Activated CD8-positive, alpha-beta memory T cell treated with anti-CD3 and anti-CD28 coated beads for 4 hours (primary cell): ENCODE measurements around the gene APOM.

Experiments
- DNase-seq, 2 donors: peaks; one replicate each; pipeline ENCODE4 v3.0.0-alpha.2; 2020; ENCODE audit warnings: low read depth in 2 of 2

The APOM gene

DNA sequence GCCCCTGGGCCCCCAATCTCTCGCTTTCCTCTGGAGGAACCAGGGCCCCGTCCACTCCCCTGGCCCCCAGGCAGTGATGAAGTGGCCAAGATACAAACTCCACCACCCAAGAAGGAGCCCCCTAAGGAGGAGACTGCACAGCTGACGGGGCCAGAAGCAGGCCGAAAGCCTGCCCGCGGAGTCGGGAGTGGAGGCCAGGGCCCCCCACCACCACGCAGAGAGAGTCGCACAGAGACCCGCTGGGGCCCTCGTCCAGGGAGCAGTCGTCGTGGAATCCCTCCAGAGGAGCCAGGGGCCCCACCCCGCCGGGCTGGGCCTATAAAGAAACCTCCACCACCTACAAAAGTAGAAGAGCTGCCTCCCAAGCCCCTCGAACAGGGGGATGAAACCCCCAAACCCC lies 24.5 kb upstream of the APOM start:
- no peak for DNase-seq

- no peak for DNase-seq
Measured at GRCh38 chr6:31631681-31632278, 23.9 kb upstream of the APOM start.

DNA sequence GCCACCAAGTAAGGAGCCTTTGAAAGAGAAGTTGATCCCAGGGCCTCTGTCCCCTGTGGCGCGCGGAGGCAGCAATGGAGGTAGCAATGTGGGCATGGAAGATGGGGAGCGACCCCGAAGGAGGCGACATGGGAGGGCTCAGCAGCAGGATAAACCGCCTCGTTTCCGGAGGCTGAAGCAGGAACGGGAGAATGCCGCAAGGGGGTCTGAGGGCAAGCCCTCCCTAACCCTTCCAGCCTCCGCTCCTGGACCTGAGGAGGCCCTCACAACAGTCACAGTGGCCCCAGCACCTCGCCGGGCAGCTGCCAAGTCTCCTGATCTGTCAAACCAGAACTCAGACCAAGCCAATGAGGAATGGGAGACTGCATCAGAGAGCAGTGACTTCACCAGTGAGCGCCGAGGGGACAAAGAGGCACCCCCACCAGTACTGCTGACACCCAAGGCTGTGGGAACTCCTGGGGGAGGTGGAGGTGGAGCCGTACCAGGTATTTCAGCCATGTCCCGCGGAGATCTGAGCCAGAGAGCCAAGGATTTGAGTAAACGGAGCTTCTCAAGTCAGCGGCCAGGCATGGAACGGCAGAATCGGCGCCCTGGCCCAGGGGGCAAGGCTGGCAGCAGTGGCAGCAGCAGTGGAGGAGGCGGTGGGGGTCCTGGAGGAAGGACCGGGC lies 23.3 kb upstream of the APOM start:
- DNase-seq = no peak

GRCh38 chr6:31633447-31633846 lies 22.2 kb upstream of the APOM start:
- no peak for DNase-seq

- DNase-seq = no peak
Measured at GRCh38 chr6:31634131-31634530, 21.6 kb upstream of the APOM start.

DNA sequence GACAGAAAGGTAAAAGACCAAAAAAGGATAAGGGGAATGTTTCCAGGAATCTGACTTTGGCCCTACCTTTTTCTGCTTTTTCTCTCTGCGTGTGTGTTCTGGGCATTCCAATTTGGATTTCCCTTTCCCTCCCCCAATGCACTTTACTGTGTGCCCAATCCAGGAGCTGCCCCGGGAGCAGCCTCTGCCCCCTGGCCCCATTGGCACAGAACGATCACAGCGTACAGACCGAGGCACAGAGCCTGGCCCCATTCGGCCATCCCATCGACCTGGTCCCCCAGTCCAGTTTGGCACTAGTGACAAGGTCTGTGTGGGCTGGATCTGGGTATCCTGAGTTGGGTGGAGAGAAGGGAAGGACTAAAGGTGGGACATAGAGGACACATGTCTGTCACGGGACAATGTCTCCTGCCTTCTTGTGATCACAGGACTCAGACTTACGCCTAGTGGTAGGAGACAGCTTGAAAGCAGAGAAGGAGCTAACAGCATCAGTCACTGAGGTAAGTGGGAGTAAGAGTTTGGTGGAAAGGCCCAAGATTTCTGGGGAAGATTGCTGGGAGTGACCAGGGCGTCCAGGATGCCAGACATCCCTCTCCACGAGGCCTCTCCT lies 20.6 kb upstream of the APOM start:
- DNase-seq = no peak

DNA sequence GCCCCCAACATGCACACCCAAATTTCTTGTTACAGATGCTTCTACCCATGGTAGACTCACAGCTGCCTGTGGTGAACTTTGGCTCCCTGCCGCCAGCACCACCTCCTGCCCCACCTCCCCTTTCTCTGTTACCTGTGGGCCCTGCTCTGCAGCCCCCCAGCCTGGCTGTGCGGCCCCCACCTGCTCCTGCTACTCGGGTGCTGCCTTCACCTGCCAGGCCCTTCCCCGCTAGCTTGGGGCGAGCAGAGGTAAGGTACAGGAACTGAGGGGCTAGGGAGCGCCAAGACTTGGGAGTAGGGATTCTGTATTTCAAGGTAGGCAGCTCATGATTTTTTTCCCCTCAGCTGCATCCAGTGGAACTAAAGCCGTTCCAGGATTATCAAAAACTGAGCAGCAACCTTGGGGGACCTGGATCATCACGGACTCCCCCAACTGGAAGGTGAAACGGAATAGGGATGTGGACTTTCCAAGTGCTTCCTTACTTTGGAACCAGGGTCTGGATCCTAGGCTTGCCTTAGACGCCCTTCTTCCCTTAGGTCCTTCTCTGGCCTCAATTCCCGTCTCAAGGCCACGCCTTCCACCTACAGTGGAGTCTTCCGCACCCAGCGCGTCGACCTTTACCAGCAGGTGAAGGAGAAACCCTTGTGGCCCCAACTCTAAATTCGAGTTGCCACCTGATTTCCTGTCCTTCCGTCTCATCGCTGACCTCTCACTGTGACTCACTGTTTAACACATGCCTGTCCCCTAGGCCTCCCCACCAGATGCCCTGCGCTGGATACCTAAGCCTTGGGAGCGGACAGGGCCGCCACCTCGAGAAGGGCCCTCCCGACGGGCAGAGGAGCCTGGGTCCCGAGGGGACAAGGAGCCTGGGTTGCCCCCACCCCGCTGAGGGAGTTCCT lies 18.7 kb upstream of the APOM start:
- DNase-seq = no peak

GRCh38 chr6:31639043-31639442 lies 16.7 kb upstream of the APOM start:
- no peak for DNase-seq

GRCh38 chr6:31639449-31639861 lies 16.2 kb upstream of the APOM start:
- no peak for DNase-seq

GRCh38 chr6:31640612-31641011 lies 15.1 kb upstream of the APOM start:
- DNase-seq = no peak

DNA sequence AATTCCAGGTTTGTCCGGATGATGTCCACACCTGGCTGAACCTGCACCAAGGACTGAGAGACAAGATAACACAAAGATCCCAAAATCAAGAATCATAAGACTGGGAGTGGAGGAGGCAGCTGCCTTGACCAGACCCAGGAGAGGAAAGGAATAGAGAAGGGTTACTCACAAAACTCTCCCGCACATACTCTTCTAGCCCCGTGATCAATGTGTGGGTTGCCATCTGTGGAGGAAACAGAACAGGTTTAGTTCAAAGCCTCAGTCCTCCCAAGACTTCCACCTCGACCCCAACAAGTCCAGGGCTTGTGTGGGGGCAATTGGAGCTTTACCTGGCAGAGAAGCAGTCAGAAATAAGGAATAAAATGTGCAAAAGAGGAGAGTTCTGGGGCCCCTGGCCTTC lies 14.3 kb upstream of the APOM start:
- no peak for DNase-seq

- DNase-seq = no peak
Measured at GRCh38 chr6:31642798-31643570, 12.7 kb upstream of the APOM start.

- DNase-seq = no peak
Measured at GRCh38 chr6:31643818-31644454, 11.8 kb upstream of the APOM start.

- DNase-seq = no peak
Measured at GRCh38 chr6:31645325-31645724, 10.4 kb upstream of the APOM start.

GRCh38 chr6:31651602-31652191 lies 4.0 kb upstream of the APOM start:
- no peak for DNase-seq

GRCh38 chr6:31652925-31653724 lies 2.6 kb upstream of the APOM start:
- DNase-seq = peak; percentile 80 to 86

DNA sequence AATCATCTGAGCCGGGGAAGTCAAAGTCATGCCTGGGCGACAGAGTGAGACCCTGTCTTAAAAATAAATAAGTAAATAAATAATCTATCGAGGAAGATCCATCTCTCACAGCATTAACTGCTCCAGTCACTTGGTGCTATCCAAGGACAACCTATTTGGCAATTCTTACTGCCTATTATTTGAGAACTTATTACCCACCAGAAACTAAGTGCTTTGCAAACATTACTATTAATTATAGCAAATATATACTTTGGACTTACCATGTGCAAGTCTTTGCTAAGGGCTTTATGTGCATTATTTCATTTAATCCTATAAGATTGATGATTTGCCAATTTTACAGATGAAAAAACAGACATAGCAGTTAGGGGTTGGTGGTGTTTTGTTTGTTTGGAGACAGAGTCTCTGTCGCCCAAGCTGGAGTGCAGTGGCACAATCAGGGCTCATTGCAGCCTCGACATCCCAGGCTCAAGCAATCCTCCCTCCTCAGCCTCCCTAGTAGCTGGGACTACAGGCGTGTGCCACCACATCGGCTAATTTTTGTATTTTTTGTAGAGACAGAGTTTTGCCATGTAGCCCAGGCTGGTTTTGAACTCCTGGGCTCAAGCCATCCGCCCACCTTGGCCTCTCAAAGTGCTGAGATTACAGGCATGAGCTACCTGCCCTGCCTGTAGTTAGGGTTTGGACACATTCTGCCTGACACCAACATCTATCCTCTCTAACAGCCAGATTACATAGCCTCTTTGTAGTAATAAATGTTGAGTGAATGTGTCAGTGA lies 933 bp upstream of the APOM start:
- DNase-seq = no peak

GRCh38 chr6:31657406-31658157 lies 1.9 kb downstream of the APOM start:
- no peak for DNase-seq
